ENCODE results near the gene PRR18. TPM values are rescaled to one million over a fixed set of nuclear protein-coding genes. Genes with fewer than 3 reads are reported as not detected.
"Not testable (repeated sequence)": the region's sequence is repeated elsewhere in the genome, so short reads cannot be mapped to it uniquely, and the experiment has no call there.

Gene PRR18, protein sequence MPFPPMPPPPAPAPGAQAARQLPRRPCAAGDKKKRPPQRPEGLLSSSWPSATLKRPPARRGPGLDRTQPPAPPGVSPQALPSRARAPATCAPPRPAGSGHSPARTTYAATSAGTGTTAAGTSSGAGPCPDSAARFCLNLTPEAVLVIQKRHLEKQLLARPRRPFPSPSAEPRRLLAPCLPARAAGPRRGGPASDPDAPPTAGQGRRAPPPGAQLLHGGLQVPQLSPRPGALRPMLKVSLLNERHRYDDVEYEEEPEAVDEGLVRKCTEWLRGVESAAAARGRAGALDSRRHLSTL
- polyA plus RNA-seq = under 1 TPM; 0.10 to 0.56 (median 0.56) TPM

DNA sequence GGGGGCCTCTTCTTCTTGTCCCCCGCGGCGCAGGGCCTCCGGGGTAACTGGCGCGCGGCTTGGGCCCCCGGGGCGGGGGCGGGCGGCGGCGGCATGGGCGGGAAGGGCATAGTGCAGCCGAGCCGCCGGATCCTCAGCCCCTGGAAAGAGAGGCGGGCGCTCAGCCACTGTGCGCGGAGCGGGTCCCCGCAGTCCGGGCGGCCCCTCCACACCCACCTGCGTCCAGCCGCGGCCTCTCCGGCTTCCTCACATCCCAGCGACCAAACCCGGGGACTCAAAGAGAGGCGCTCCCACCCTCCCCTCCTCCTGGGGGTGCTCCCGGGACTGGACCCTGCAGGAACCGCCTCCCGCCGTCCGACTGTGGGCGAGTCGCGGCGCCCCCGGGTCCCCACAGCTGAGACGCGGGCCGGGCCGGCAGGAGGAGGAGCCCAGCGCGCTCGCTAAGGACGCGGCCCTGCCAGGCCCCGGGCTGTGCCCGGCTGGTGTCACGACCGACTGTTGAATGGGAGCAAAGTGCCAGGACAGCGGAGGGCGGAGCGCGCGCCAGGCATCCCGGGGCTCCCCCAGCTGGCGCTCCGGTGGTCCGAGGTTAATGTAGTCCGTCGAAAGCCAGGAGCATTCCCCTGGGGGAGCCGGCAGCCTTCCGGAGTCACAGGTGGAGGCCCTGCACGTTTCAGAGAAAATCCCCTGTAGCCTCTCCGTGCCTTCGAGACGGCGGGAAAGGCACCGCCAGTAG lies at the start of gene PRR18:
PRR18 (minus strand) TSS at position 360 of the 736 bp plus-strand sequence; CDS start at position 110, 250 bp downstream.
- 2 to 3% (median 3%) methylated on average over 47 to 74 of the region's 74 CpGs for WGBS, 3 donors

DNA sequence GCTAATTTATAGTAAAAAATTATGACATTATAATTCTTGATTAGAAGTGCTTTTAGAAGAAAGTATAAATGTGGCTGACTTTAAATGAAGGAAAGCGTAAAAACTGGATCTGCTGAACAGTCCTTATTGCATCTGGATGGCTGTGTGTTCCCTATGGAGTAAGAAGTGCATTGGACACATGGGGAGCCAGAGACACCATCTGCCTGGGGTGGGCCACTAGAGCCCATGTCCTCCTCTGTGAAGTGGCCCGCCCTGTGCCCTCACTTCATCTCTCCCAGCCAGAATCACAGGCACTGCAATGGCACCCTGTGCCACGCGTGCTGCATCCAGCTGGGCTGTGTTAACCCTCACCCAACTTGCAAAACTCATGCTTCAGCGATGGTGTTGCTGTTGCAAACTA lies 47.4 kb upstream of the PRR18 start:
- H3K27ac ChIP-seq (ENCODE audit: low read depth, low read length) = no peak overlapping the region
- WGBS, 3 donors = 63 to 76% (median 69%) methylated on average over 5 of the region's 5 CpGs

More for the DNA sequence above, at the start of gene PRR18:
- H3K27ac ChIP-seq (ENCODE audit: low read depth, low read length) = no peak within 1 kb of the TSS

DNA sequence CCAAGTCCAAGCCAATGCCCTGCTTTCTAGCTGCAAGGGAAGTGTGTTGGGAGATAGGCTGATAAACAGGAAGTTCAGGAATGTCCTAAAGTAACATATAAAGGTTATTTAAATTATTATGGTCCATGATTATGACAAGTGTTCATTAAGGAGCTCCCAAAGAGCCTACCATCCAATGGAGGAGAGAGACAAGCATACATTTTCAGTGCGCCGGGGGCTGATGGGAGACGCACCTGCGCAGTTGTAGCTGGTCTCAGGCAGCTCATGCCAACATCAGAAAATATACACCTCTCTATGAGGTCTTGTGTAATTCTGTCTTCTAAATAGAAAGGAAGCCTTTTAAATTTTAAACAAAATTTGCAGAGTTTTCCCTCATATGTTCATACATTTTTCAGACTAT lies 46.8 kb upstream of the PRR18 start:
- 97 to 100% (median 97%) methylated on average over 4 of the region's 4 CpGs for WGBS, 3 donors
- no peak overlapping the region for H3K27ac ChIP-seq (ENCODE audit: low read depth, low read length)

DNA sequence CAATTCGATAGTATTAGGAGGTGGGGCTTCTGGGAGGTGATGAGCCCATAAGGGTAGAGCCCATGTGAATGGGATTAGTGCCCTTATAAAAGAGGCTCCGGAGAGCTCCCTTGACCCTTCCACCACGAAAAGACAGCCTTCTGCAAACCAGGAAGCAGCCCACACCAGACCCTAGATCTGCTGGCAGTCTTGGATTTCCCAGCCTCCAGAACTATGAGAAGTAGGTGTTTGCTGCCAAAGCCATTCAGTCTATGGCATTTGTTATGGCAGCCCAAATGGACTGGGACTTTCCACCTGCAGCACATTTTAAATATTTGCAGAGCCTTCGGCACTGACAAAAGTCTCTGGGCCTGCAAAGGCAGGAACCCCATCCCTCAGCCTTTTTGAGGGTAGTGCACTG lies 46.0 kb upstream of the PRR18 start:
- 85 to 92% (median 88%) methylated on average over 4 of the region's 4 CpGs for WGBS, 3 donors
- no peak overlapping the region for H3K27ac ChIP-seq (ENCODE audit: low read depth, low read length)

DNA sequence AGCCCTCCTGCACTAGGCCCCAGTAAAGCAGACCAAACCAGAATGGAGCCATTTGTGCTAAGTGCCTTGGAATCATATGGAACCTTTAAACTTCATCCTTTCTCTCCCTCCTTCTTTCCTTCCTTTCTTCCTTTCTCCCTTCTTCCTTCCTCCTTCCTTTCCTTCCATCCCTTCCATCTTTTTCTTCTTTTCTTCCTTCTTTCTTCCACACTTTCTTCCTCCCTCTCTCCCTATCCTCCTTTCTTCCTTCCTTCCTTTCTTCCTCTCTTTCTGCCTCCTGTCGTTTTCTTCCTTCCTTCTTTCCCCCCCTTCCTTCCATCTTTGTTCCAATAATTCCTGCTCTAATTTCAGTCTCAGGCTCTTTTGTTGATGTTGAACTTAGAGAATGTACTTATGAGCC lies 45.3 kb upstream of the PRR18 start:
- WGBS, 3 donors = 57 to 68% (median 58%) methylated on average over 1 of the region's 1 CpG
- no peak overlapping the region for H3K27ac ChIP-seq (ENCODE audit: low read depth, low read length)

DNA sequence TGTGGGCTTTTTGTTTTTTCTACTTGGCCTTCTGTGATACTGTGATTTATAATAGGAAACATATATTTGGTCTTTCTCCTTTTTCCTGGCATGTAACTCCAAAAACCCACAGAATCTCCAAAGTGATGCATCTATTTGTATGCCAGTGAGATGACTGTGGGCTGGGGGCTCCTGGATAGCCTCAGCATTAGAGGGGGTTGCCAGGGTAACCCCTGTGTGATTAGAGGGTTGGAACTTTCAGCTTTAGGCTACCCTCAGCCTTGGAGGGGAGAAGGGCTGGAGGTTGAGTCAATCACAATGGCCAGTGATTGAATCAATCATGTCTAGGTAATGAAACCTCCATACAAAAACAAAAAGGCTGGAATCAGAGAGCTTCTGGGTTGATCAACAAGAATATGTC lies 44.7 kb upstream of the PRR18 start:
- H3K27ac ChIP-seq (ENCODE audit: low read depth, low read length) = no peak overlapping the region

DNA sequence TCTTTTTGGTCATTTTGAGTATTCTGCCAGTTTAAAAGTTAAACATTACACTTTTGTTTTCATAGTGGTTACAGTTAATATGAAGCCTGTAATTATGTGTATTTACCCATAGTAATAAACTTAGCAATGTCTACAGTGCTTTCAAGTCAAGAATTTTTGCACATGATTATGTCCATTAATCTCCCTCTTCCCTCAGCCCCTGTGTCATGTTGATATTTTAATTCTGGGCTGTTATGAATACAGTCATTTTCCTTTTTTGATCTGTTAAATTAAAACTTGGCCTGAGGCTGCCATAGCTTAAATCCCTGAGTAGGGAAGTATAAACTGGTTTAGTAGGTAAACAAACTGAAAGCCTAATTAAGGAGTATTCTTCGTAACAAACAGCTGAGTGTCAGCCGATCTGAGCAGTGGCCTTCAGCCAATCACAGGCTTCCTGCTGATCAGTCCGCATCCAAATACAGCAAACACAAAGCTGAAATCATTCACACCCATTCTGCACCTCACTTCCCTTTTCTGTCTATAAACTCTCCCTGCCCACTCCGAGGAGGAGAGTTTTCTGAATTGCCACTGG lies 43.6 kb upstream of the PRR18 start:
- H3K27ac ChIP-seq (ENCODE audit: low read depth, low read length) = no peak overlapping the region
- 17 to 23% (median 19%) methylated on average over 4 of the region's 4 CpGs for WGBS, 3 donors

DNA sequence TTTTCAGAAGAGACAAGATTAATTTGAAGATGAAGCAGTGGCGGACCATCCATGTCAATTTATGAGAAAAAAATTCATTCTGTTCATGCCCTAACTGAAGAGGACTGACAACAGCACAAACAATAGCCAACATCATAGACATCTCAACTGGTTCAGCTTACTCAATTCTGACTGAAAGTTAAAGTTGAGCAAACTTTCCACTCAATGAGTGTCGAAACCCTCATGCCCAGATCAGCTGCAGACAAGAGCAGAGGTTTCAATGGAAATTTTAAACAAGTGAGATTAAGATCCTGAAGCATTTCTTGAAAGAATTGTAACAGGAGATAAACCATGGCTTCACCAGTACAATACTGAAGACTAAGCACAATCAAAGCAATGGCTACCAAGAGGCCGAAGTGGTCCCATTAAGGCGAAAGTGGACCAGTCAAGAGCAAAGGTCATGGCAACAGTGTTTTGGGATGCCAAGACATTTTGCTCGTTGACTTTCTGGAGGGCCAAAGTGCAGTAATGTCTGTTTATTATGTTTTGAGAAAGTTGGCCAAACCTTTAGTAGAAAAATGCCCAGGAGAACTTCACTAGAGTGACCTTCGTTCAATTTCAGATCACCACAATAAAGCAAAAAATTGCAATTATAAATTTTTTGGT lies 40.2 kb upstream of the PRR18 start:
- no peak overlapping the region for H3K27ac ChIP-seq (ENCODE audit: low read depth, low read length)
- 77 to 87% (median 79%) methylated on average over 6 of the region's 6 CpGs for WGBS, 3 donors

DNA sequence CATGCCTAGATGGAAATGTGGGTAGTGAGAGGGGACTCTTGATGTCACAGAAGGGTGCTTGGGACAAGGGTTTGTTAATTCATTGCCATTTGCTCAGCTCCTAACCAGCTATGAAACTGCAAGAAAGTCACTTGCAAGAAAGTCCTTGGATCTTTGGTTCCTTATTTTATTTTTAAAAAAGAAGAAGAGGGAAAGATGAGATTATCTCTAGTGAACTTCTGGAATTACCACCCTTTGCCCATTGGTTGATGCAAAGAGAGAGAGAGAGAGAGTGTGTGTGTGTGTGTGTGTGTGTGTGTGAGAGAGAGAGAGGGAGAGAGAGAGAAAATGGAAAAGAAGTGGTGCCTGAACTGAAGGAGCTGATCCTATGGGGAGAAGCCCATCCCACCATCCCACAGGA lies 38.8 kb upstream of the PRR18 start:
- H3K27ac ChIP-seq (ENCODE audit: low read depth, low read length) = no peak overlapping the region

DNA sequence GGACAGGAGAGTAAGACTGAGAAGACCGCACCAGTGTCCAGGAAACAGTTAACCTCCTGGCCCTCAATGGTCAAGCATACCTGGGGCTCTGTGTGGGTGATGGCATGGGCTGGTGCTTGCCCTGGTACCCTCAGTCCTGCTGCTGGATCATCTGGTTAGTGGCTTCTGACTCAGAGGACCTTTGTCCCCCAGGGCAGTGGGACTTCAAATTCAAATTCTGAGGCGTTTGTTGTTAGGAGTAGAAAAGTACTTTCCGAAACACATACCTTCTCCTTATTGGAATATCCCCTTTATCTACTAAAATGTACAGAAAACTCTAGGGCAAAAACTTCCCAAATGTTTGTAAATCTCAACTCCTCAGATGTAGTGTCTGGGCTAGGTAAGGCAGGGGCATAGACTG lies 38.3 kb upstream of the PRR18 start:
- H3K27ac ChIP-seq (ENCODE audit: low read depth, low read length) = no peak overlapping the region
- WGBS, 3 donors = 86 to 94% (median 91%) methylated on average over 3 of the region's 3 CpGs

DNA sequence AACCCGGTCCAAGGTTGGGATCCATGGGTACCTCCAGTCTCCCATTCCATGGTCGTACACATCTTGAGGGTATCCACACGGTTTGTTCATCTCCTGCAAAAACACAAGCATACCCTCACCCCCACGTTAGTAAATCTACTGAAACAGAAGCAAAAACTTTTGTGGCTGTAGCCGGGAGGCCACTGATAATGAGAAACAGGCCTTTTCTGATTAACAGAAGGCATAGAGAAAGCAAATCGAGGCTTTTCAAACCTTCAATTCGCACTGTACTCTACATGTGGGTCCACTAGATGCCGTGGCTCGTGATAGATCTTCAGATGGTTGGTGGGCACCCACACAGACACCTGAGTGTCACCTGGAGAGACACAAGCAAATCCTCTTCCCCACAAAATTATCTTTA lies 37.5 kb upstream of the PRR18 start:
- not testable (repeated sequence) for H3K27ac ChIP-seq (ENCODE audit: low read depth, low read length)
- 82 to 87% (median 86%) methylated on average over 9 of the region's 9 CpGs for WGBS, 3 donors

DNA sequence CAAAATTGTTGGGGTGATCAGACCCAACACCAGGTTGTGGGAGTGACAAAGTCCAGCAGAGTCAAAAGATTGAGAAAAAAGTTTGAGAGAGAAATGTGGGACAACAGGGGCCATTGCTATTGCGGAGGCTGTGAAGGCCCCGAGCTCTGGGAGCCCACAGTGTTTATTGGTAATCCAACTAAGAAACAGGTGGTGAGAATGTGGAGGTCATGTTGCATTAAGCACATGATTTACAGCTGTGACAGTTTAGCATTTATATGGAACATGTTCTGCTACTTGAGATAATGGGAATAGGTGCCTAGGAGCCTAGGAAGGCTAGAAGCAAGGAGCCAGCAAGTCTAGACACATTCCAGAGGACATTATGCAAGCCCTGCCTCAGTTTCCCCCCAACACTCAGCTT lies 36.7 kb upstream of the PRR18 start:
- H3K27ac ChIP-seq (ENCODE audit: low read depth, low read length) = not testable (repeated sequence)
- 87 to 89% (median 89%) methylated on average over 2 of the region's 2 CpGs for WGBS, 3 donors

DNA sequence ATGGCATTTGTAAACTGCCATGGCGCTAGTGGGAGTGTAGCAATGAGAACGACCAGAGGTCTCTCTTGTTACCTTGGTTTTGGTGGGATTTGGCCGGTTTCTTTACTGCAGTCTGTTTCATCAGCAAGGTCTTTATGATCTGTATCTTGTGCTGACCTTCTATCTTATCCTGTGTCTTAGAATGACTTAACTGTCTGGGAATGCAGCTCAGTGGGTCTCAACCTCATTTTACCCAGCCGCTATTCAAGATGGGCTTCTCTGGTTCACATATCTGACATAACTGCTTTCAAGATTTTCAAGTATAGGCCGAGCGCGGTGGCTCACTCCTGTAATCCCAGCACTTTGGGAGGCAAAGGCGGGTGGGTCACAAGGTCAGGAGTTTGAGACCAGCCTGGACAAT lies 36.0 kb upstream of the PRR18 start:
- WGBS, 3 donors = 96 to 98% (median 96%) methylated on average over 8 of the region's 8 CpGs
- no peak overlapping the region for H3K27ac ChIP-seq (ENCODE audit: low read depth, low read length)

DNA sequence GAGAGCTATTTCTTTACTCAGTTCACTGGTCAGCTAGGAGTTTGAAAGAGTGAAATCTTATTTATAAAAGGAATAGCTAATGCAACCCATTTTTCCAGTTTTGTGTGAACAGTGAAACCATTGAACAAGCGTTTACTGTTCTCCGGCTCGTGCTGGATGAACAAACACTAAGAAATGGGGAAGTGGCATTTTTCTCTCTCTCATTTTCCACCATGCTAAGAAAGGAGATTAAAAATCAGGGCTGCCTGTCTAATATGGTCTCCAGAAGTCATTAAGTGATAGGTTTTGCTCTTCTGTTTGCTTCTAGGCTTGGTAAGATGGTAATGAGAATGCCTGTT lies 34.9 kb upstream of the PRR18 start:
- 16 to 22% (median 20%) methylated on average over 3 of the region's 3 CpGs for WGBS, 3 donors

DNA sequence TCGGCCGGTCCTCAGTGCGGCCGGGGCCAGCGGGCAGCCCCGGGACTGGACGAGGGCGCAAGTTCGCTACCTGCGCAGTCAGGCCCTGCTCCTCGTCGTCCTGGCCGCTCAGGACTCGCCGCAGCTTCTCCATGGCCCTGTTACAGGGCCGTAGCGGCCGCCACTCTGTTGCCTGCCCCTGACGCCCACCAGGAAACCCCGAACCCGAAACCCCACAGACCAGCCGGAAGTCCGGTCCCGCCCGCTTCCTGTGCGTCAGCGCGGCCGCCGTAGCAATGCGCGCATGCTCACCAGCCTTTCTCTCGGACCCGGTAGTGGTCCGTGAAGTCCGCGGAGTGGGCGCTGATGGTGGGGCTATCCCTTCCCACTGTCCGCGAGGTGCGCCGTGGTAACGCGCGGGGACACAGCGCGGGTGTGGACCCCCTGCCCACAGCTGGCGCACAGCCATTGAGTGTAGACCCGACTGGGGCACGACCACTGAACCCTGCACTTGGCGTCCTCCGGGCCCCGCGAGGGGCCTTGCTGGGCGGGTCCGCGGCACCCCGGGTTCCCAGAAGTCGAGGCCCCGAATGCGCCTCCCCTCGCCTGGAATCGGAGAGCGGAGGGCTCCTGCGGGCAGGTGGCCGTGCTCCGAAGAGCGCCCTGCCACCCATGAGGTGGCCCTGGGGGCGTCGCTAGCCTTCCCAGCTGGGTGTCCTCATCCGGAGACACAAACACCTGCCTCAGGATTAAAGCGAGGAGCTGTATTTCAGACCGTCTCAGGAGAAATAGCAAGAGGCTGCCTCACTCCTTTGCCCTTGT lies 34.4 kb upstream of the PRR18 start, which contains the start of gene SFT2D1:
SFT2D1 (minus strand) TSS at position 197 of the 801 bp plus-strand sequence; CDS start at position 133, 64 bp downstream.
- H3K27ac ChIP-seq (ENCODE audit: low read depth, low read length) = peak within 1 kb of the TSS; percentile 82
- 0 to 1% (median 1%) methylated on average over 68 to 73 of the region's 73 CpGs for WGBS, 3 donors

More for the DNA sequence above, 34.9 kb upstream of the PRR18 start:
- H3K27ac ChIP-seq (ENCODE audit: low read depth, low read length) = no peak overlapping the region

DNA sequence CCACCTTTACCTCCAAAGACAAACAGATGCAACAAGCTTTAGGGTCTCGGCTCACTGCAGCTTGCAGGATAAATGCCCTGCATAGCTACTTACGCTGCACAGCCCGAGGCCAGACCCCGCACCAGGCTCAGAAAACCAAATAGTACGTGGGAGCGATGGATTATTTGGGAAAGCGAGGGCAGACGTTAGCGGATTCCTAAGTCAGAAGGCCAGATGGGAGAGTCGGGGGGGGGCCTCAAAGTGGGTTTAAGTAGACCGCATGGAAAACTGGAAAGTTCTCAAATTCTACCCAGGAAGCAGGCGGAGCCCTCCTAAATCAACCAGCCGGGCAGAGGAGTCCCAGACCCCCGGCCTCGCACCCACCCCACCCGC lies 33.8 kb upstream of the PRR18 start:
- 0 to 1% (median 0%) methylated on average over 16 of the region's 16 CpGs for WGBS, 3 donors
- H3K27ac ChIP-seq (ENCODE audit: low read depth, low read length) = peak overlapping the region; percentile 82

DNA sequence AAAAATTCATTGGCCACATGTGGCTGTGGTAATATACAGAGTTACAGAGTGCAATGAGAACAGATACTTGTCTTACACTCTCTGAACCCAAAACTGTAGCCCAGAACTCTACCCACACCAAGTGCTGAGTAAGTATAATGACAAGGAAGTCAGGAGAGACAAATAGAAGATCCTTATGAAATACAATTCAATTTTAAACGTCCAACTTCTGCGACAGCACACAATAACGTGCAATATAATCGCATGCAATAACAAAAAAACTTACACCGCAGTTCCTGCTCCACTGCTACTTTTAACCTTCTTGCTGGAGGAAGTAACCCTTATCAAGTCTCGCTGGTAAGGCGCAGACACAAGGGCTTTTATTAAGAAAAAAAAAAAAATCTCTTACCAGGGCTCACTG lies 33.3 kb upstream of the PRR18 start:
- no peak overlapping the region for H3K27ac ChIP-seq (ENCODE audit: low read depth, low read length)

DNA sequence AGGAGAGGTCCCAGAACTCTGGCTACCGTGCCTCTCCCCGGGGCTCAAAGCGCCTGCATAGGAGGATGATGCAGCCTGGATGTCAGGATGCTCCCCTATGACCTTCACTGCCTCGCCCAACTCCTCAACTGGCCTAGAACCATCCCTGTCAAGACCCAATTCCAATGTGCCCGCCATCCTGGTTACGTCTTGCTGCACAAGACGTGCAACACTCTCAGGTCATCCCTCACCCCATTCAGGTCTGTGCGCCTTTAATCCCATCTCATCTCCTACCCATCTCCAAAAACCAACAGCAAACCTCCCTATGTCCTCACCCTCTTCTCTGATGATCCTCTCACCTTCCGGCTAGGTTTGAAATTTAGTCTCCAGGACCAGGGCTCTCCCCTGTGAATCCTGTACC lies 30.7 kb upstream of the PRR18 start:
- H3K27ac ChIP-seq (ENCODE audit: low read depth, low read length) = no peak overlapping the region
- 97 to 98% (median 97%) methylated on average over 9 of the region's 9 CpGs for WGBS, 3 donors

More for the DNA sequence above, 33.3 kb upstream of the PRR18 start:
- 18 to 30% (median 20%) methylated on average over 7 of the region's 7 CpGs for WGBS, 3 donors

All from adipose tissue (tissue), 3 donors.